Cardiac fibroblast (primary cell): ENCODE data around the gene RNF213.

Experiments used
- DNase-seq, 2 donors: peaks; one replicate each; pipeline versions ENCODE4 v3.0.0 to v3.0.0-alpha.2; 2010; ENCODE audit warnings: low read depth in 2 of 2
- H3K4me3 ChIP-seq, 2 donors: replicated peaks in 1 of 2; 1 replicate in 1 of 2; 2 replicates in 1 of 2; pipeline ENCODE4 v1.5.1; 2011; ENCODE audit warnings: low read depth in 2 of 2, low read length in 2 of 2, mild to moderate bottlenecking in 2 of 2, moderate library complexity in 1 of 2
- CTCF ChIP-seq: IDR thresholded peaks from one replicate; pipeline ENCODE4 v1.5.1; 2011; ENCODE audit warnings: low read depth, mild to moderate bottlenecking, low read length, inconsistent platforms

Gene RNF213

GRCh38 chr17:80214878-80215210, 45.8 kb upstream of the RNF213 start:
- DNase-seq = no peak
- no peak overlapping the region for H3K4me3 ChIP-seq
- no peak for TF ChIP-seq CTCF

- no peak for DNase-seq
- no peak overlapping the region for H3K4me3 ChIP-seq
- no peak for TF ChIP-seq CTCF
Measured at GRCh38 chr17:80216473-80217456, 43.9 kb upstream of the RNF213 start.

- no peak overlapping the region for H3K4me3 ChIP-seq
- no peak for TF ChIP-seq CTCF
- no peak for DNase-seq
Measured at GRCh38 chr17:80217703-80218362, 42.8 kb upstream of the RNF213 start.

- no peak for TF ChIP-seq CTCF
- no peak overlapping the region for H3K4me3 ChIP-seq
- no peak for DNase-seq
Measured at GRCh38 chr17:80218391-80218790, 42.3 kb upstream of the RNF213 start.

- peak; percentile 78 to 82 for DNase-seq
- peak overlapping the region; percentile 82 to 90 for H3K4me3 ChIP-seq
- TF ChIP-seq CTCF = no peak
Measured at GRCh38 chr17:80219013-80219762, 41.5 kb upstream of the RNF213 start.

GRCh38 chr17:80219763-80220053, 40.9 kb upstream of the RNF213 start:
- no peak for TF ChIP-seq CTCF
- no peak for DNase-seq
- peak overlapping the region; percentile 82 to 90 for H3K4me3 ChIP-seq
